ENCODE results near the gene PPP2R5C.

The PPP2R5C gene

GRCh38 chr14:101973356-101973755 is 211.8 kb downstream of the PPP2R5C start:
- no peak for TF ChIP-seq NFIC (IDR thresholded peaks at IDR 0.05)
- no peak for TF ChIP-seq ZBTB7A (IDR thresholded peaks at IDR 0.05; ENCODE audit: low read depth)
- TF ChIP-seq YY1 (IDR thresholded peaks at IDR 0.05; ENCODE audit: low read depth), result no peak
- TF ChIP-seq CEBPB (IDR thresholded peaks at IDR 0.05), result no peak
- TF ChIP-seq TEAD4 (IDR thresholded peaks at IDR 0.05), result no peak
- TF ChIP-seq, protein P1, sequence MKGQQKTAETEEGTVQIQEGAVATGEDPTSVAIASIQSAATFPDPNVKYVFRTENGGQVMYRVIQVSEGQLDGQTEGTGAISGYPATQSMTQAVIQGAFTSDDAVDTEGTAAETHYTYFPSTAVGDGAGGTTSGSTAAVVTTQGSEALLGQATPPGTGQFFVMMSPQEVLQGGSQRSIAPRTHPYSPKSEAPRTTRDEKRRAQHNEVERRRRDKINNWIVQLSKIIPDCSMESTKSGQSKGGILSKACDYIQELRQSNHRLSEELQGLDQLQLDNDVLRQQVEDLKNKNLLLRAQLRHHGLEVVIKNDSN (IDR thresholded peaks at IDR 0.05), result no peak
- TF ChIP-seq FOXM1 (IDR thresholded peaks at IDR 0.05; ENCODE audit: borderline replicate concordance, low read depth), result no peak
- no peak for TF ChIP-seq REST (IDR thresholded peaks at IDR 0.05; ENCODE audit: low read depth)
- TF ChIP-seq EGR1 (IDR thresholded peaks at IDR 0.05), result no peak
- TF ChIP-seq CREB1 (IDR thresholded peaks at IDR 0.05; ENCODE audit: low read depth), result no peak
- no peak for TF ChIP-seq EP300 (IDR thresholded peaks at IDR 0.05; ENCODE audit: borderline replicate concordance)
- TF ChIP-seq TCF12 (IDR thresholded peaks at IDR 0.05; ENCODE audit: low read depth), result no peak
- TF ChIP-seq MAX (IDR thresholded peaks at IDR 0.05), result no peak

DNA sequence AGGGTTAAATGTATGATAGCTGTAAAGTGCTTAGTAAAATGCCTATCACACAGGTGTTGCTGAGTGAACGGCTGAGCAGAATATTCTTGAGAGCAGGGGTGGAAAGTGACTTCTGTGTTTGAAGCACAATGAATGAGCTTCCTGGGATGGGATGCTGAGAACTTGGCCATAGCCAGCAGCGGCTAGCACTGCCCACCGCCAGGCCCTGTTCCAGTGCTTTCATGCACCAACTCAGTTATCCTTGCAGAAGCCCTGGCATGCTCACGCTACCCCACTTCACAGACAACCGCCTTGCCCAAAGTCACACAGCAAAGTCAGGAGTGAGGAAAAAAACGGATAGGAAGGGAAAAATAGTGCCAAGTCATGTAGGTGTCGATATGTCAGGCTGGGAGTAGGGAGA is 213.7 kb downstream of the PPP2R5C start:
- no peak for TF ChIP-seq NFIC (IDR thresholded peaks at IDR 0.05)
